ENCODE data around the gene PSMB3. TPM values are rescaled to one million over a fixed set of nuclear protein-coding genes. Genes with fewer than 3 reads are reported as not detected.

The PSMB3 gene
- total RNA-seq, 3 donors from 2014 or later (not counting 1 experiment from before 2014, with no cell fraction given) = 102 to 129 (median 118) TPM

GRCh38 chr17:38796451-38797157 lies 44.1 kb downstream of the PSMB3 start:
- Histone ChIP-seq H3K4me3 (ENCODE audit: low read length) (no peak overlapping the region), H3K36me3 (ENCODE audit: control insufficient read depth, insufficient read depth, low read length) (peaks cover 3% of the 10 kb centered on the region), H3K27me3 (ENCODE audit: control insufficient read depth, insufficient read depth, low read length) (no peaks in the 10 kb centered on the region), H3K4me1 (ENCODE audit: control insufficient read depth, insufficient read depth, low read length) (peaks cover 23% of the 10 kb centered on the region), H3K27ac (ENCODE audit: low read length) (no peak overlapping the region), H3K9me3 (ENCODE audit: control insufficient read depth, insufficient read depth, low read length) (no peaks in the 10 kb centered on the region)
- intact Hi-C loops (cut with micrococcal nuclease) = no loop called here
- Mint-ChIP-seq H3K27ac (peak overlapping the region in 1 of 2 donors; percentile 84), H3K36me3 (peaks cover 5% of the 10 kb centered on the region), H3K4me1 (peaks cover 37 to 47% of the 10 kb centered on the region in 2 donors), H3K4me3 (peak overlapping the region; percentile 51), H3K9me3 (no peaks in the 10 kb centered on the region), H3K27me3 (ENCODE audit: low read depth in 2 of 2) (no peaks in the 10 kb centered on the region)
- TF ChIP-seq CTCF (IDR thresholded peaks at IDR 0.05) = no peak
- 86% methylated on average over 5 of the region's 5 CpGs for WGBS (ENCODE audit: insufficient coverage)
- no peak for ATAC-seq
- no peak for DNase-seq

- H3K36me3 ChIP-seq (ENCODE audit: control insufficient read depth, insufficient read depth, low read length) = peaks cover 9% of the 10 kb centered on the region
- H3K27me3 Mint-ChIP-seq (ENCODE audit: low read depth in 2 of 2) = no peaks in the 10 kb centered on the region
- H3K9me3 Mint-ChIP-seq = no peaks in the 10 kb centered on the region
- H3K4me3 ChIP-seq (ENCODE audit: low read length) = no peak overlapping the region
- peaks cover 23% of the 10 kb centered on the region for H3K4me1 ChIP-seq (ENCODE audit: control insufficient read depth, insufficient read depth, low read length)
- H3K27ac ChIP-seq (ENCODE audit: low read length) = no peak overlapping the region
- peaks cover 5% of the 10 kb centered on the region for H3K36me3 Mint-ChIP-seq
- H3K4me1 Mint-ChIP-seq = peaks cover 37 to 47% of the 10 kb centered on the region in 2 donors
- no peak for TF ChIP-seq CTCF (IDR thresholded peaks at IDR 0.05)
- 95% methylated on average over 5 of the region's 5 CpGs for WGBS (ENCODE audit: insufficient coverage)
- no peaks in the 10 kb centered on the region for H3K27me3 ChIP-seq (ENCODE audit: control insufficient read depth, insufficient read depth, low read length)
- H3K4me3 Mint-ChIP-seq = peak overlapping the region; percentile 51
- H3K27ac Mint-ChIP-seq = peak overlapping the region; percentile 84 to 88
- intact Hi-C loops (cut with micrococcal nuclease) = no loop called here
- ATAC-seq (no peak), DNase-seq (no peak)
- no peaks in the 10 kb centered on the region for H3K9me3 ChIP-seq (ENCODE audit: control insufficient read depth, insufficient read depth, low read length)
Observed at GRCh38 chr17:38797158-38797490, 44.6 kb downstream of the PSMB3 start.

- TF ChIP-seq CTCF (IDR thresholded peaks at IDR 0.05) = no peak
- Histone ChIP-seq H3K27me3 (ENCODE audit: control insufficient read depth, insufficient read depth, low read length) (no peaks in the 10 kb centered on the region), H3K36me3 (ENCODE audit: control insufficient read depth, insufficient read depth, low read length) (peaks cover 16% of the 10 kb centered on the region), H3K27ac (ENCODE audit: low read length) (peak overlapping the region; percentile 25), H3K9me3 (ENCODE audit: control insufficient read depth, insufficient read depth, low read length) (no peaks in the 10 kb centered on the region), H3K4me1 (ENCODE audit: control insufficient read depth, insufficient read depth, low read length) (peaks cover 23% of the 10 kb centered on the region), H3K4me3 (ENCODE audit: low read length) (no peak overlapping the region)
- Mint-ChIP-seq H3K27me3 (ENCODE audit: low read depth in 2 of 2) (no peaks in the 10 kb centered on the region), H3K4me1 (peaks cover 37 to 47% of the 10 kb centered on the region in 2 donors), H3K27ac (peak overlapping the region; percentile 84 to 88), H3K4me3 (peak overlapping the region; percentile 91), H3K36me3 (peaks cover 5% of the 10 kb centered on the region), H3K9me3 (no peaks in the 10 kb centered on the region)
- ATAC-seq (no peak), DNase-seq (no peak)
- intact Hi-C loops (cut with micrococcal nuclease) = no loop called here
- WGBS (ENCODE audit: insufficient coverage) = 77% methylated on average over 6 of the region's 6 CpGs
Observed at GRCh38 chr17:38797828-38798227, 45.3 kb downstream of the PSMB3 start.

Data from natural killer cell (primary cell).